Retinal pigment epithelial cell (primary cell): ENCODE measurements around the gene DLEC1.

Experiments
- DNase-seq: peaks from one replicate; pipeline ENCODE4 v3.0.0-alpha.2; 2010; ENCODE audit warnings: low read depth
- H3K4me3 ChIP-seq: 2 replicates; pipeline ENCODE4 v1.5.1; 2011; ENCODE audit warnings: mild to moderate bottlenecking, low read length, control low read depth, moderate library complexity
- CTCF ChIP-seq: conservative IDR thresholded peaks from 2 replicates; pipeline ENCODE4 v1.5.1; 2011; ENCODE audit warnings: low read depth, low read length, control low read depth, inconsistent platforms

Gene DLEC1

GRCh38 chr3:38163117-38163840 lies 124.3 kb downstream of the DLEC1 start:
- H3K4me3 ChIP-seq = no peak overlapping the region
- DNase-seq = no peak
- TF ChIP-seq CTCF = peak; percentile 23

DNA sequence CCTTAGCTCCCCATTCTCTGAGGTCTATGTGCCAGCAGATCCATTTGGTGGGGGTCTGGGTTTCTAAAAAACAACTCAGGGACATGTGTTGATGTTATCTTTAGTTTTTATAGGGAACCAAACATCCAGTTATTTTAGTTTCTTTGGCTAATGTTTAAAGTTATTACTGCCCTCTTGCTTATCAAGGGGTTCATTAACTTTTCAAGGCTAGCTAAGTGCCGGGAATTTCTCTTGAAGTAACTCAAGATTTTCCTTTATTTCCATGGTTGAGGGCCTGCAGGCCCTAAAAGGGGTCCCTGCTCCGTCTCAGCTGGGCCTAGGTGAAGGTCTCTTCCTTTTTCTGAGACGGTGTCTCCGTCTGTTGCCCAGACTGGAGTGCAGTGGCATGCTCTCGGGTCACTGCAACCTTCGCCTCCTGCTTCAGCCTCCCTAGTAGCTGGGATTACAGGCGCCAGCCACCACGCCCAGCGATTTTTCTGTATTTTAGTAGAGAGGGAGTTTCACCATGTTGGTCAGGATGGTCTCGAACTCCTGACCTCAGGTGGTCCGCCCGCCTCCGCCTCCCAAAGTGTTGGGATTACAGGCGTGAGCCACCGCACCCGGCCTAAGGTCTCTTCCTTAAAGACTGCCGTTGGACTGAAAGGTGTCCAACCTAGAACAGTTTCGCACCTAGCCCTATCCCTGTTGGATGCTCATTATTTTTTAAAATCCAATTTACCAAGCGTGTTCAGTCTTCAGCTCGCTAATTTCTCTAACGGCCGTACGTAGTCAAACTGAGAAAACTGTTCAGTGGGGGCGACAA lies 125.0 kb downstream of the DLEC1 start:
- peak overlapping the region; percentile 86 for H3K4me3 ChIP-seq
- TF ChIP-seq CTCF = no peak
- DNase-seq = no peak

- H3K4me3 ChIP-seq = peak overlapping the region; percentile 86
- no peak for DNase-seq
- TF ChIP-seq CTCF = no peak
These were observed 125.6 kb downstream of the DLEC1 start for GRCh38 chr3:38164643-38164951.

- peak; percentile 100 for DNase-seq
- no peak for TF ChIP-seq CTCF
- H3K4me3 ChIP-seq = peak within 1 kb of the TSS; percentile 86
These were observed 126.1 kb downstream of the DLEC1 start, which contains the start of gene OXSR1 for GRCh38 chr3:38164952-38165721. TSS of gene OXSR1 (plus strand) at chr3:38165537. CDS start at chr3:38165877, 340 bp downstream.

DNA sequence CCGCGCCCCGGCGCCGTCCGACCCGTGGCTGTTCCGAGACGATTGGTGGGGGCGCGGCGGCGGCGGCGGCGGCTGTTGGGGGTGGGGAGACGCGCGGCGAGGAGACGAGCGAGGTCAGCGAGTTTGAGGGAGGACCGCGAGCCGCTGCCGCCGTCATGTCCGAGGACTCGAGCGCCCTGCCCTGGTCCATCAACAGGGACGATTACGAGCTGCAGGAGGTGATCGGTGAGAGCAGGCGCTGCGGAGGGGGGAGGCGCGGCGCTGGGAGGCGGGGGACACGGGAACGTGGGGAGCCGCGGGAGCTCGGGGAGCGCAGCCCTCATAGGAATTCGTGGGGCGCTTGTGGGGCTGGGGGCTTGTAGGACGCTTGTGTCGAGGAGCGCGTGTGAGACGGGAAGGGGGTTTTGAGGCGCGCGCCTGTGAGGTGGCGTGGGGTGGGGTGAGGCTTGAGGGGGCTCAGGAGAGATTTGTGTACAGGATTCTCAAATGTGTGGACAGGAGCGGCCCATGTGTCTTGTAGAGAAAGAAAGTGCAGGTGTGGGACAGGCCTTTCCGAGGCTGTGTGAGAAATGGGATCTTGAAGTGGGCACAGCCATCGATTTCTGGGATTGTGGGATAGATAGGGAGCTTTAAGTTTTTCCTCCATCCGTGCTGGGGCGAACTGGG lies 126.8 kb downstream of the DLEC1 start:
- H3K4me3 ChIP-seq = peak overlapping the region; percentile 86
- DNase-seq = no peak
- no peak for TF ChIP-seq CTCF

DNA sequence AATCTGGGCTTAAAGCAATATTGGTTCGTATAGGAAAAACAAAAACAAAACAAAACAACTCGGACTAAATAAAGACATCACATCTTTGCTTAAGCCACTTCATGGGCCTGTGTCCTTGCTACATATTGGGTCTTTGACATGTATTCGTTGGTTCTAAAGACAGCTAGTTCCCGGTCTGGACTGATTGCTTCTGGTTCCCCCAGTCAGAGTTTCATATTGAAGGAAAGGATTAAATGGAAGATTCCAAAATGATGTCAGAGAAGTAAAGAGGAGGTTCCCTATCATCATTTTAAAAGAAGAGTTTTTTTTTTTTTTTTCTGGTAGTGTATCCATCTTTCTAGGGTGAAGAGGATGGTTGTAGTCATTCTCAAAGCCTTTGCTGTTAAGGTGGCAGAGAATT lies 128.6 kb downstream of the DLEC1 start:
- H3K4me3 ChIP-seq = peak overlapping the region; percentile 18
- TF ChIP-seq CTCF = no peak
- DNase-seq = no peak
